Fibroblast of lung (primary cell): Measurements from ENCODE around the gene ATP7A. TPM values are rescaled to one million over a fixed set of nuclear protein-coding genes. Genes with fewer than 3 reads are reported as not detected.

ENCODE experiments used
- DNase-seq, 2 donors: peaks; one replicate each; pipeline versions ENCODE4 v3.0.0 to v3.0.0-alpha.2; 2010; ENCODE audit warnings: low read depth in 2 of 2
- H2AFZ ChIP-seq: 2 replicates; pipeline ENCODE4 v1.5.1; 2012; ENCODE audit warnings: low read length, control low read depth, inconsistent platforms
- H3K27ac ChIP-seq: 2 replicates; pipeline ENCODE4 v1.5.1; 2011; ENCODE audit warnings: low read length, control low read depth; ENCODE audit not compliant: insufficient read depth
- H3K27me3 ChIP-seq: 2 replicates; pipeline ENCODE4 v1.5.1; 2011; ENCODE audit warnings: mild to moderate bottlenecking, low read length; ENCODE audit not compliant: control insufficient read depth, insufficient read depth
- H3K36me3 ChIP-seq: 2 replicates; pipeline ENCODE4 v1.5.1; 2011; ENCODE audit warnings: low read length; ENCODE audit not compliant: control insufficient read depth, insufficient read depth
- H3K4me1 ChIP-seq: 2 replicates; pipeline ENCODE4 v1.5.1; 2011; ENCODE audit warnings: low read length; ENCODE audit not compliant: control insufficient read depth, insufficient read depth; ENCODE audit errors: extremely low read depth
- H3K4me2 ChIP-seq: 2 replicates; pipeline ENCODE4 v1.5.1; 2011; ENCODE audit warnings: low read length, control low read depth; ENCODE audit not compliant: insufficient read depth; ENCODE audit errors: extremely low read depth
- H3K4me3 ChIP-seq, 4 experiments: fragments of 200-600 bp in 1 of 4; sonication (generic) in 1 of 4; replicated peaks in 1 of 4; 2 replicates each; pipeline ENCODE4 v1.5.1; 2011 to 2016; ENCODE audit warnings: low read length in 4 of 4, low read depth in 3 of 4, mild to moderate bottlenecking in 3 of 4, control low read depth in 2 of 4, inconsistent platforms in 1 of 4, mixed read lengths in 1 of 4; ENCODE audit not compliant: insufficient read depth in 1 of 4; ENCODE audit errors: control extremely low read depth in 1 of 4
- H3K79me2 ChIP-seq: 2 replicates; pipeline ENCODE4 v1.5.1; 2012; ENCODE audit warnings: mild to moderate bottlenecking, low read length, inconsistent platforms; ENCODE audit not compliant: control insufficient read depth, insufficient read depth
- H3K9ac ChIP-seq: 2 replicates; pipeline ENCODE4 v1.5.1; 2011; ENCODE audit warnings: mild to moderate bottlenecking, low read length, control low read depth; ENCODE audit not compliant: insufficient read depth
- H3K9me3 ChIP-seq: 2 replicates; pipeline ENCODE4 v1.5.1; 2012; ENCODE audit warnings: low read depth, low read length; ENCODE audit not compliant: control insufficient read depth, insufficient read depth
- H4K20me1 ChIP-seq: 2 replicates; pipeline ENCODE4 v1.5.1; 2011; ENCODE audit warnings: low read length; ENCODE audit not compliant: control insufficient read depth, insufficient read depth; ENCODE audit errors: extremely low read depth
- CTCF ChIP-seq, 2 donors: IDR thresholded peaks in 1 of 2; conservative IDR thresholded peaks in 1 of 2; 1 replicate in 1 of 2; 2 replicates in 1 of 2; pipeline ENCODE4 v1.5.1; 2011 to 2012; ENCODE audit warnings: low read length in 2 of 2, control low read depth in 1 of 2, inconsistent platforms in 1 of 2, low read depth in 1 of 2, mild to moderate bottlenecking in 1 of 2
- EZH2 ChIP-seq: IDR thresholded peaks from 2 replicates; pipeline ENCODE4 v1.5.1; 2012; ENCODE audit warnings: low read length, control low read depth, mild to moderate bottlenecking; ENCODE audit errors: missing control alignments
- polyA plus RNA-seq, 2 donors: library from polyadenylated mRNA; depleted of rRNA in 1 of 2; stranded (reverse) in 1 of 2; unstranded in 1 of 2; fragments of >200 nt; gene quantifications; 2 replicates each; pipeline ENCODE4 v1.2.1, GENCODE V29; 2011 to 2012; ENCODE audit warnings: missing spikeins in 1 of 2
- total RNA-seq: library from RNA; depleted of rRNA; stranded (reverse); fragments of >200 nt; gene quantifications from 2 replicates; pipeline ENCODE4 v1.2.1, GENCODE V29; 2014

The ATP7A gene
- total and polyA plus RNA-seq, 2 donors (not counting 1 experiment from before 2014, with no cell fraction given), result 12.2 to 18.3 TPM

- no peak overlapping the region for H2AFZ ChIP-seq
- H3K4me1 ChIP-seq, result no peaks in the 10 kb centered on the region
- H3K36me3 ChIP-seq, result no peaks in the 10 kb centered on the region
- no peak overlapping the region for H3K9ac ChIP-seq
- no peaks in the 10 kb centered on the region for H4K20me1 ChIP-seq
- DNase-seq, result no peak
- no peak overlapping the region for H3K4me3 ChIP-seq
- no peak overlapping the region for H3K27ac ChIP-seq
- TF ChIP-seq CTCF (conservative IDR thresholded peaks at IDR 0.05 in 1 of 2, IDR thresholded peaks at IDR 0.05 in 1 of 2; ENCODE audit: low read depth in 1 of 2, low read length in 2 of 2) (no peak), EZH2 (no peak)
- H3K9me3 ChIP-seq, result no peaks in the 10 kb centered on the region
- no peaks in the 10 kb centered on the region for H3K79me2 ChIP-seq
- no peak overlapping the region for H3K4me2 ChIP-seq
- no peaks in the 10 kb centered on the region for H3K27me3 ChIP-seq
Measured at GRCh38 chrX:77979870-77980269, 69.4 kb downstream of the ATP7A start.

- Histone ChIP-seq H2AFZ (no peak overlapping the region), H3K9me3 (no peaks in the 10 kb centered on the region), H3K4me3 (no peak overlapping the region), H3K79me2 (no peaks in the 10 kb centered on the region), H3K4me2 (no peak overlapping the region), H3K4me1 (no peaks in the 10 kb centered on the region), H3K27ac (no peak overlapping the region), H3K36me3 (no peaks in the 10 kb centered on the region), H3K27me3 (no peaks in the 10 kb centered on the region), H3K9ac (no peak overlapping the region), H4K20me1 (no peaks in the 10 kb centered on the region)
- DNase-seq, result peak in 1 of 2 donors; percentile 17
- no peak for TF ChIP-seq EZH2
- no peak for TF ChIP-seq CTCF (conservative IDR thresholded peaks at IDR 0.05 in 1 of 2, IDR thresholded peaks at IDR 0.05 in 1 of 2; ENCODE audit: low read depth in 1 of 2, low read length in 2 of 2)
Measured at GRCh38 chrX:78011846-78012245, 101.4 kb downstream of the ATP7A start.

GRCh38 chrX:78019586-78020483 lies 109.3 kb downstream of the ATP7A start:
- Histone ChIP-seq H3K4me1 (no peaks in the 10 kb centered on the region), H3K4me3 (no peak overlapping the region), H3K36me3 (no peaks in the 10 kb centered on the region), H3K9ac (no peak overlapping the region), H4K20me1 (no peaks in the 10 kb centered on the region), H3K9me3 (no peaks in the 10 kb centered on the region), H3K27me3 (no peaks in the 10 kb centered on the region), H3K4me2 (no peak overlapping the region), H2AFZ (no peak overlapping the region), H3K27ac (no peak overlapping the region), H3K79me2 (no peaks in the 10 kb centered on the region)
- DNase-seq, result no peak
- TF ChIP-seq CTCF (conservative IDR thresholded peaks at IDR 0.05 in 1 of 2, IDR thresholded peaks at IDR 0.05 in 1 of 2; ENCODE audit: low read depth in 1 of 2, low read length in 2 of 2), result no peak
- no peak for TF ChIP-seq EZH2
